Measurements from ENCODE around the gene TUBB6.

GRCh38 chr18:12279781-12280531, 28.1 kb upstream of the TUBB6 start:
- TF ChIP-seq ATF1 (CRISPR knock-in tag; IDR thresholded peaks at IDR 0.05) (no peak), TAF1 (CRISPR knock-in tag; IDR thresholded peaks at IDR 0.05) (no peak), ZNF746 (CRISPR knock-in tag; IDR thresholded peaks at IDR 0.05) (no peak), RBM22 (optimal IDR thresholded peaks at IDR 0.05; ENCODE audit: low read length) (no peak), ZFP36 (IDR thresholded peaks at IDR 0.05; ENCODE audit: borderline replicate concordance, low read depth, low read length, partially characterized antibody) (no peak), POLR2A (IDR thresholded peaks at IDR 0.05; ENCODE audit: insufficient read depth in 1 of 2, low read depth in 2 of 2, low read length in 2 of 2) (no peak), RELA (CRISPR knock-in tag; IDR thresholded peaks at IDR 0.05) (no peak), ZNF790 (CRISPR knock-in tag; IDR thresholded peaks at IDR 0.05; ENCODE audit: borderline replicate concordance) (no peak), MAFK (conservative IDR thresholded peaks at IDR 0.05 in 1 of 2, IDR thresholded peaks at IDR 0.05 in 1 of 2; ENCODE audit: low read length in 2 of 2) (no peak), REST (IDR thresholded peaks at IDR 0.05; ENCODE audit: borderline replicate concordance in 1 of 2, low read depth in 1 of 2, low read length in 2 of 2) (no peak), HNF4A (CRISPR knock-in tag; IDR thresholded peaks at IDR 0.05) (no peak), TBL1XR1 (IDR thresholded peaks at IDR 0.05; ENCODE audit: borderline replicate concordance, low read length, partially characterized antibody) (no peak)

Measured in HepG2 (cell line).